ENCODE data around the gene TRPM3.

DNA sequence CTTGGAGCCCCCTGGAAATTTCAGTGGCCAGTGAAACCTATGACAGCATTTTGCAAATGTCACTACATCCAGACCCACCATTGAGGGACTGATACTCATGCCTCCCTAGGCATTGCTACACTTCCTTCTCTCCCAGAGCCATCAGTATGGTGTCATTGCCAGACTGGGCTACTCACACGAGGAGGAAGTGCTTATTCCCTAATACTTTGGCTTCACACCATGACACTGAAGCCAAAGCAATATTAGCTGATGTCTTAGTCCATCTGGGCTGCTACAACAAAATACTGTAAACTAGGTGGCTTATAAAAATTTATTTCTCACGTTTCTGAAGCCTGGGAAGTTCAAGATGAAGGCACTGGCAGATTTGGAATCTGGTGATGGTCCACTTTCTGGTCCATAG, 22.6 kb downstream of the TRPM3 start:
- TF ChIP-seq, protein P1, sequence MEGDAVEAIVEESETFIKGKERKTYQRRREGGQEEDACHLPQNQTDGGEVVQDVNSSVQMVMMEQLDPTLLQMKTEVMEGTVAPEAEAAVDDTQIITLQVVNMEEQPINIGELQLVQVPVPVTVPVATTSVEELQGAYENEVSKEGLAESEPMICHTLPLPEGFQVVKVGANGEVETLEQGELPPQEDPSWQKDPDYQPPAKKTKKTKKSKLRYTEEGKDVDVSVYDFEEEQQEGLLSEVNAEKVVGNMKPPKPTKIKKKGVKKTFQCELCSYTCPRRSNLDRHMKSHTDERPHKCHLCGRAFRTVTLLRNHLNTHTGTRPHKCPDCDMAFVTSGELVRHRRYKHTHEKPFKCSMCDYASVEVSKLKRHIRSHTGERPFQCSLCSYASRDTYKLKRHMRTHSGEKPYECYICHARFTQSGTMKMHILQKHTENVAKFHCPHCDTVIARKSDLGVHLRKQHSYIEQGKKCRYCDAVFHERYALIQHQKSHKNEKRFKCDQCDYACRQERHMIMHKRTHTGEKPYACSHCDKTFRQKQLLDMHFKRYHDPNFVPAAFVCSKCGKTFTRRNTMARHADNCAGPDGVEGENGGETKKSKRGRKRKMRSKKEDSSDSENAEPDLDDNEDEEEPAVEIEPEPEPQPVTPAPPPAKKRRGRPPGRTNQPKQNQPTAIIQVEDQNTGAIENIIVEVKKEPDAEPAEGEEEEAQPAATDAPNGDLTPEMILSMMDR (IDR thresholded peaks at IDR 0.05 in 8 of 11, conservative IDR thresholded peaks at IDR 0.05 in 3 of 11): no peak
- no peak for TF ChIP-seq POLR2AphosphoS5 (IDR thresholded peaks at IDR 0.05)
- TF ChIP-seq POLR2A (IDR thresholded peaks at IDR 0.05): no peak

All from spleen (tissue), 7 donors.